ENCODE results near the gene WDR35. TPM values are rescaled to one million over a fixed set of nuclear protein-coding genes. Genes with fewer than 3 reads are reported as not detected.

WDR35 gene
- total and polyA plus RNA-seq, 10 of the 15 experiments (the other 5 are each of a cell fraction or from before 2014, with no cell fraction given): 3.0 to 9.3 (median 6.3) TPM

GRCh38 chr2:19876751-19877150 is 113.2 kb downstream of the WDR35 start (continued):
- TF ChIP-seq IKZF1 (conservative IDR thresholded peaks at IDR 0.05) (no peak), IKZF2 (IDR thresholded peaks at IDR 0.05) (no peak), RFX5 (IDR thresholded peaks at IDR 0.05; ENCODE audit: low read depth, low read length) (no peak), STAT3 (IDR thresholded peaks at IDR 0.05; ENCODE audit: low read depth, low read length) (no peak)

GRCh38 chr2:19875280-19875679 is 114.6 kb downstream of the WDR35 start:
- CTCF ChIA-PET: no interaction called here
- H2AFZ ChIP-seq (ENCODE audit: control insufficient read depth, low read depth, low read length): no peak overlapping the region
- no peaks in the 10 kb centered on the region for H3K79me2 ChIP-seq (ENCODE audit: control insufficient read depth, insufficient read depth, low read length)
- TF ChIP-seq E4F1 (IDR thresholded peaks at IDR 0.05; ENCODE audit: borderline replicate concordance, partially characterized antibody): no peak
- TF ChIP-seq TAF1 (IDR thresholded peaks at IDR 0.05; ENCODE audit: borderline replicate concordance, low read depth, low read length): no peak
- TF ChIP-seq CEBPB (IDR thresholded peaks at IDR 0.05; ENCODE audit: borderline replicate concordance in 1 of 2, low read depth in 2 of 2, low read length in 2 of 2): no peak
- TF ChIP-seq CHD1 (IDR thresholded peaks at IDR 0.05; ENCODE audit: low read depth, low read length): no peak
- no peak for TF ChIP-seq NR2C1 (IDR thresholded peaks at IDR 0.05)
- no peak for TF ChIP-seq RFX5 (IDR thresholded peaks at IDR 0.05; ENCODE audit: low read depth, low read length)
- SMC1A ChIA-PET (ENCODE audit: uncharacterized antibody, unreplicated experiment): interaction anchor here (0.8 to 1.4 kb wide), 2 partner anchors 11 to 22 kb away, joined by 3 read pairs; no protein-coding TSS in a partner anchor
- FAIRE-seq (no peak), DNase-seq (ENCODE audit: low read depth, low spot score) (no peak), ATAC-seq (no peak)
- no peak overlapping the region for H3K4me2 ChIP-seq (ENCODE audit: control insufficient read depth, insufficient read depth)
- no peak overlapping the region for H3K9ac ChIP-seq (ENCODE audit: control insufficient read depth, insufficient read depth, low read length)
- no peak overlapping the region for H3K4me3 ChIP-seq
- RAD21 ChIA-PET (ENCODE audit: unreplicated experiment): no interaction called here
- no peaks in the 10 kb centered on the region for H3K36me3 ChIP-seq (ENCODE audit: control insufficient read depth in 2 of 2, insufficient read depth in 2 of 2, low read length in 1 of 2)
- intact Hi-C loops (cut with micrococcal nuclease; ENCODE audit: unreplicated experiment) (no loop called here), in situ Hi-C loops (cut with MboI) (no loop called here)
- WGBS (ENCODE audit: insufficient coverage, insufficient replicate concordance, low lambda C conversion rate, missing lambda C conversion rate): 45% methylated on average over 1 of the region's 1 CpG
- no TSS peak for BruUV-seq (replicated peaks)
- no peaks in the 10 kb centered on the region for H3K4me1 ChIP-seq (ENCODE audit: control insufficient read depth, insufficient read depth, low read length)
- POLR2A ChIA-PET: interaction anchor here (0.5 kb wide), 1 partner anchor 691 kb away, joined by 3 read pairs; no protein-coding TSS in a partner anchor
- H4K20me1 ChIP-seq (ENCODE audit: control insufficient read depth, insufficient read depth): no peaks in the 10 kb centered on the region; the same call in 1 of the 2 replicates
- no peaks in the 10 kb centered on the region for H3K9me3 ChIP-seq (replicated peaks; ENCODE audit: control insufficient read depth, insufficient read depth, low read length)
- H3K27me3 ChIP-seq (replicated peaks in 1 of 2; ENCODE audit: control insufficient read depth in 2 of 2, insufficient read depth in 2 of 2, low read length in 1 of 2): no peaks in the 10 kb centered on the region
- H3K27ac ChIP-seq (ENCODE audit: control insufficient read depth, insufficient read depth): no peak overlapping the region

All from GM12878 (cell line).